Peyer's patch (tissue), 4 donors: ENCODE results near the gene CIZ1. TPM values are rescaled to one million over a fixed set of nuclear protein-coding genes. Genes with fewer than 3 reads are reported as not detected.

Experiments
- DNase-seq, 3 donors: peaks; one replicate each; pipeline ENCODE4 v3.0.0-alpha.2; 2017 to 2019
- H3K27ac ChIP-seq, 4 donors: fragments of 200-600 bp; sonication (generic); one replicate each; pipeline ENCODE4 v1.5.1; 2016 to 2019
- H3K27me3 ChIP-seq, 2 donors: fragments of 200-600 bp; sonication (generic); one replicate each; pipeline ENCODE4 v1.5.1; 2019
- H3K36me3 ChIP-seq, 3 donors: fragments of 200-600 bp; sonication (generic); one replicate each; pipeline ENCODE4 v1.5.1; 2016 to 2019
- H3K4me1 ChIP-seq, 4 donors: fragments of 200-600 bp; sonication (generic); one replicate each; pipeline ENCODE4 v1.5.1; 2016 to 2019
- H3K4me3 ChIP-seq, 4 donors: fragments of 200-600 bp; sonication (generic); 1 replicate in 3 of 4; 2 replicates in 1 of 4; pipeline ENCODE4 v1.5.1; 2016 to 2019; ENCODE audit warnings: mild to moderate bottlenecking in 1 of 4
- H3K9me3 ChIP-seq, 4 donors: fragments of 200-600 bp; sonication (generic); one replicate each; pipeline ENCODE4 v1.5.1; 2016 to 2019; ENCODE audit warnings: mild to moderate bottlenecking in 1 of 4
- CTCF ChIP-seq, 6 experiments: fragments of 450-650 bp in 4 of 6; fragments of 200-600 bp in 2 of 6; sonication (generic) in 1 of 6; IDR thresholded peaks; one replicate each; pipeline ENCODE4 v1.5.1; 2017 to 2019; ENCODE audit warnings: antibody characterized with exemption in 6 of 6, mild to moderate bottlenecking in 3 of 6, moderate library complexity in 1 of 6
- POLR2A ChIP-seq, 2 donors: fragments of 450-650 bp; IDR thresholded peaks; one replicate each; pipeline ENCODE4 v1.5.1; 2017; ENCODE audit warnings: antibody characterized with exemption in 2 of 2, mild to moderate bottlenecking in 2 of 2, moderate library complexity in 2 of 2
- total RNA-seq, 4 donors: library from RNA; depleted of rRNA; stranded (reverse); fragments of >200 nt; gene quantifications; one replicate each; pipeline ENCODE4 v1.1.0, GENCODE V29; 2016

Gene CIZ1
- total RNA-seq, 4 donors from 2014 or later = 52.2 to 144 (median 95.3) TPM

- Histone ChIP-seq H3K36me3 (no peaks in the 10 kb centered on the region), H3K9me3 (no peaks in the 10 kb centered on the region), H3K4me3 (no peak overlapping the region), H3K4me1 (peaks cover 0 to 13% (median 2%) of the 10 kb centered on the region in 4 donors), H3K27ac (no peak overlapping the region), H3K27me3 (no peaks in the 10 kb centered on the region)
- no peak for TF ChIP-seq POLR2A (IDR thresholded peaks at IDR 0.05)
- no peak for TF ChIP-seq CTCF (IDR thresholded peaks at IDR 0.05)
- peak in 2 of 3 donors; percentile 36 for DNase-seq
These were observed 39.9 kb downstream of the CIZ1 start for GRCh38 chr9:128151309-128152132.

- Histone ChIP-seq H3K27ac (no peak overlapping the region), H3K9me3 (no peaks in the 10 kb centered on the region), H3K4me3 (no peak overlapping the region), H3K4me1 (peaks cover 0 to 13% (median 2%) of the 10 kb centered on the region in 4 donors), H3K27me3 (no peaks in the 10 kb centered on the region), H3K36me3 (no peaks in the 10 kb centered on the region)
- TF ChIP-seq CTCF (IDR thresholded peaks at IDR 0.05) (peak in 3 of 6 experiments; percentile 9 to 22 (median 19)), POLR2A (IDR thresholded peaks at IDR 0.05) (no peak)
- DNase-seq = peak in 2 of 3 donors; percentile 44 to 58
These were observed 40.6 kb downstream of the CIZ1 start for GRCh38 chr9:128150594-128151308.

- no peaks in the 10 kb centered on the region for H3K9me3 ChIP-seq
- no peak overlapping the region for H3K4me3 ChIP-seq
These were observed 41.3 kb downstream of the CIZ1 start for GRCh38 chr9:128149951-128150593.

GRCh38 chr9:128149001-128149701 lies 42.2 kb downstream of the CIZ1 start, which contains the start of gene LCN2:
Gene LCN2 (plus strand): TSS chr9:128149453. CDS start chr9:128149526, 73 bp downstream.
- no peaks in the 10 kb centered on the region for H3K9me3 ChIP-seq
- no peaks in the 10 kb centered on the region for H3K27me3 ChIP-seq
- H3K4me1 ChIP-seq = peaks cover 0 to 13% (median 2%) of the 10 kb centered on the region in 4 donors
- TF ChIP-seq POLR2A (IDR thresholded peaks at IDR 0.05) (no peak), CTCF (IDR thresholded peaks at IDR 0.05) (no peak)
- no peak within 1 kb of the TSS for H3K4me3 ChIP-seq
- no peaks in the 10 kb centered on the region for H3K36me3 ChIP-seq
- peak in 2 of 3 donors; percentile 56 to 60 for DNase-seq
- peak within 1 kb of the TSS in 3 of 4 donors; percentile 39 to 72 (median 69) for H3K27ac ChIP-seq

More at GRCh38 chr9:128149951-128150593, 41.3 kb downstream of the CIZ1 start:
- peak in 2 of 3 donors; percentile 25 to 43 for DNase-seq
- H3K36me3 ChIP-seq = no peaks in the 10 kb centered on the region
- TF ChIP-seq POLR2A (IDR thresholded peaks at IDR 0.05) = no peak
- no peak for TF ChIP-seq CTCF (IDR thresholded peaks at IDR 0.05)
- H3K27ac ChIP-seq = peak overlapping the region in 2 of 4 donors; percentile 69 to 72
- peaks cover 0 to 13% (median 2%) of the 10 kb centered on the region in 4 donors for H3K4me1 ChIP-seq
- no peaks in the 10 kb centered on the region for H3K27me3 ChIP-seq
